Stimulated activated CD4-positive, alpha-beta T cell treated with anti-CD3 and anti-CD28 coated beads, Interleukin-2, amount 100 ng/mL, for 48 hours (primary cell): ENCODE data around the gene PCDHB2.
"Not testable (repeated sequence)": the region's sequence is repeated elsewhere in the genome, so short reads cannot be mapped to it uniquely, and the experiment has no call there.

ENCODE experiments used
- DNase-seq, 2 donors: peaks; one replicate each; pipeline ENCODE4 v3.0.0-alpha.2; 2020

Gene PCDHB2

GRCh38 chr5:141137346-141137745, 42.9 kb downstream of the PCDHB2 start:
- not testable (repeated sequence) for DNase-seq
